Coronary artery (tissue), 2 donors: ENCODE data around the gene KCNAB2.

ENCODE experiments used
- DNase-seq: peaks from one replicate; pipeline ENCODE4 v3.0.0-alpha.2; 2017; ENCODE audit warnings: low spot score
- H3K27ac ChIP-seq, 2 donors: fragments of 200-600 bp; sonication (generic); one replicate each; pipeline ENCODE4 v1.5.1; 2016 to 2019
- H3K4me3 ChIP-seq: fragments of 200-600 bp; sonication (generic); 2 replicates; pipeline ENCODE4 v1.5.1; 2016; ENCODE audit warnings: mild to moderate bottlenecking, moderate library complexity
- CTCF ChIP-seq: fragments of 200-600 bp; sonication (generic); IDR thresholded peaks from one replicate; pipeline ENCODE4 v1.5.1; 2019; ENCODE audit warnings: antibody characterized with exemption

Gene KCNAB2

GRCh38 chr1:6145864-6146410 is 100.2 kb downstream of the KCNAB2 start:
- DNase-seq: no peak
- no peak overlapping the region for H3K27ac ChIP-seq
- TF ChIP-seq CTCF: no peak

DNA sequence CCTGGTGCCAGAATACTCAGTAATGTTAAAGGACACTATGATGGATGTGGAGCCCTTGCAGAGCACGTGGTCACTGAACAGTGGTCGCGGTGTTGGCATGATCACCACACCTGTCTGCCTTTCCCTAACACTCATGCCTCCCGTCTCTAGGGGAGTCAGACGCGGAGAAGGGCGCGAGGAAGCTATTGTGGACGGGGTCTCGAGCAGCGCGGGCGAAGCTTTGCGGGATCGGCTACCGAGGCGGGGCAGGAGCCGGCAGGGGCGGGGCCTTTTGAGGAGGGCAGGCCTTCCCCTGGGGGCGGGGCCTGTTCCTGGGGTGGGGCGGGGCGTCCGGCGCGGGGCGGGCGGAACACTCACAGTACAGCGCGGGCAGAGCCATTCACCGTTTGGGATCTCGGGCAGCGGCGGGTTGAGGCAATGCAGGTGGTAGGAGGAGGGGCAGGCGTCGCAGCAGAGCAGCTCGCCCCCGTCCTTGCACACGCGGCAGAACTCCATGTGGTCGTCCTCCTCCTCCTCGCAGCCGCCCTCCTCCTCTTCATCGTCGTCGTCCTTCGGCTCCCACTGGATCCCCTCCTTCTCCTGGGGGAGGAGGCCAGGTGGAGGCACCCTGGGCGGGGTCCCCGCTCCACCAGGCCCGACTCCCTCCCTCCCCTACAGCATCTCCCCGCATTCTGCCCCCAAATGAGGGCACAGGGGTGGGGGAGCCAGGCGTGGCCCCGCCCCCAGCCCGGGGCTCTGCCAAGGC is 103.0 kb downstream of the KCNAB2 start:
- Histone ChIP-seq H3K4me3 (peak overlapping the region; percentile 45), H3K27ac (no peak overlapping the region)
- no peak for TF ChIP-seq CTCF
- DNase-seq: no peak

More at GRCh38 chr1:6145864-6146410, 100.2 kb downstream of the KCNAB2 start:
- H3K4me3 ChIP-seq: no peak overlapping the region

- DNase-seq: no peak
- Histone ChIP-seq H3K4me3 (no peak overlapping the region), H3K27ac (no peak overlapping the region)
- no peak for TF ChIP-seq CTCF
Measured at GRCh38 chr1:6149597-6149996, 103.9 kb downstream of the KCNAB2 start.

GRCh38 chr1:6150006-6150938 is 104.6 kb downstream of the KCNAB2 start:
- Histone ChIP-seq H3K27ac (no peak overlapping the region), H3K4me3 (no peak overlapping the region)
- no peak for DNase-seq
- TF ChIP-seq CTCF: no peak
